ENCODE data around the gene ACADS. TPM values are rescaled to one million over a fixed set of nuclear protein-coding genes. Genes with fewer than 3 reads are reported as not detected.

Gene ACADS
- total RNA-seq, 1 donor from 2014 or later = 31.0 TPM

DNA sequence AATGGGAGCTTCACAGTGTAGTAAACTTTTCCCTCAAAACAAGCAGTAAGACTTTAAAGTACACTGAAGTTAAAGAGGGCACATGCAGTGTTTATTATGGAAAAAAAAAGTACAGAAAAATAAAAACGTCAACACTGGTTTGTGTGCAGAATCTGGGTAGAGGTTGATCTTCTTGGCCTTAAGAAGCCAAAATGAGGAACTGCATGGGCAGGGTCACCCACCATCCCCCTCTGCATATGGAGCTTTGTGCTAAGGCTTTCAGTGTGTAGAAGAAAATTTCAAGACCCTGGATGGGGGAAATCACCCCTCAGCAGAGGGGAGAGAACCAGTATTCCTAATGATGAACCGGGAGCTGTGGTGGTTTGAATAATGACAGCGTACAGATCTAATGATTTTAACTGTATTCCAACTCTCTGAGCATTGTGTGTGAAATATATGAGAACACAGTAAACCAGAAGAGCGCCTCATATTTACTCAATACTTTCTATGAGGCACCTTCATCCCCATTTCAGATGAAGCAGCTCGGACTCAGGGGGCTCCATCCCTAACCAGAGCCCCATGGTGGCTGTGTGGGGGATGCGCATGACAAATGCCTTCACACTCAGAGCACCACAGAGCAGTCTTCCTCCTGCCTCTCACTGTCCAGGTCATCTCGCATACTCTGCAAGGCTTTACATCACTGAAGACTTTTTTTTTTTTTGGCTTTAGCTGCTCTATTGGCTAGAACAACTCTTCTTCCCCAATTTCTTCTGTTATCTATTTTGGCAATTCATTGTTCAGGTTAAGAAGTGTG is 33.4 kb downstream of the ACADS start:
- no peak for DNase-seq

DNA sequence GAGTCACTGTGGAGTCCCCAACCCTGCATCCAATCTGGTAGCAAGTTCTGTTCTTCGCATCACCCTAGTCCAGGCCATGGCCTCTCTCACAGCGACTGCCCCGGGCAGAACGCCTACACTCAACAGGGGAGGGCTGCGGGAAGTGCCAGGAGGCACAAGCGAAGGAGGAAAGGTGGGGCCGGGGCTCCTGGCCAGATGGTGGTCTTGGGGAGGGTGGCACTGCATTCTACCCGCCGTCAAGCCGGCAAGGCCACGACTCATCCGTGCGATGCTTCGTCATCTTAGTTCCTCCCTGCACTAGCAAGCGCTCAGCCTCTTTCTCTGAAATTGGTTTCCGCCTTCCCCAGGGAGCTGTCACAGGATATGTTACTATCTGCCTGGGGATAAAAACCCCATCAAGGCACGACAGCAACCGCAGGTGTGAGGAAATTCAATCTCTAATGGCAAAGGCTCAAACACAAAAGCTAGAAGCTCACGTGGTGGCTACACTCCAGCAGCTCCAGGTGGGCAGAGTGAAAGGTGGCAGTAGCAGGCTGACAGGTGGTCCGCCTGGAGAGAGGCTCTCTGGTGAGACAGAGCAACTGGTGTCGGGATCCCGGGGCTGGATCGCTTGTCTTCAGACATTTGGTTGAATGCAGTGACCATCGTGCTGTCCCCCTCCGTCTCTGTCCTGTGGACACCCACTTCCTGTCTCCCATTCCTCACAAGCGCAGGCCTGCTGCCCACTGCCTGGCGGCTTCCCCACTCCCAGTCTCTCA is 34.1 kb downstream of the ACADS start:
- DNase-seq = no peak

DNA sequence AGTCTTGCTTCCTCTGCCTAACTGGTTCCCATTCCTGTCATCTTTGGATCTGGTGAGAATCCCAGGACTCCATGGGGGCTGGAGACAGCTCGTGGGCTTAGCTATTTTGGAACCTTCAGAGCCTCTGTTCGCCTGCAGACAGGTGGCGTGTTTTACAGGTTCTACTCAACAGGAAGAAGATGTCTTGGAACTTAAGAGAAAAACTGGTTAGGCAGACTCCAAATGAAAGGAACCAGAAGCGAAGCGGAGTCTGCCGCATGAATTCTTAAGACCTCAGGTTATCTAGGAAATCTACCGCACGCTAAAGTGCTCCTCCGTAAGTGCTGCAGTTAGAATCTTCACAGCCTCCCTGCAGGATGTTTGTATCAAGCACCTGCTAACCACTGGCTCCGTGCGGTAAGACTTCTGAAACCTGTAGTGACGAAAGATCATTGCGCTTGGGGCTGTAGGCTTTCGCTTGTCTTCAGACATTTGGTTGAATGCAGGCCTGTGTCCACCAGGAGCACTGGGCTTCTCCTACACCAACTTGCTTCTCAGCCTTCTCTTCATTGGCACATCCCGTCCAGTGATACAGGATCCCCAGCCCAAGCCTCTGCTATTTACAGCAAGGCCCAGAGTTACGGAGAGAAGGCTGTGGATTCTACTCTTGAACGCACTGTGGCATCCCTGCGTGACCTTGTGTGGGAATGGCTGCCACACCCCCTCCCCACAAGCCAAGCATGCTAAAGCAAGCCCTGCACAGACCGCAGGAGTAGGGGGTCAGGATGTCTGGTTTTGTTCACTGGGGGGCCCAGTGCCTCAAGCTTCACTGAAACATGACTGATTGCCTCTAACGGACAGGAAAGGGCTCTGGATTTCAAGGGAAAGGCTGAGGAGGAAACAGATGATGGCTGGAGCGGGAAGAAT is 35.0 kb downstream of the ACADS start:
- DNase-seq = no peak

DNA sequence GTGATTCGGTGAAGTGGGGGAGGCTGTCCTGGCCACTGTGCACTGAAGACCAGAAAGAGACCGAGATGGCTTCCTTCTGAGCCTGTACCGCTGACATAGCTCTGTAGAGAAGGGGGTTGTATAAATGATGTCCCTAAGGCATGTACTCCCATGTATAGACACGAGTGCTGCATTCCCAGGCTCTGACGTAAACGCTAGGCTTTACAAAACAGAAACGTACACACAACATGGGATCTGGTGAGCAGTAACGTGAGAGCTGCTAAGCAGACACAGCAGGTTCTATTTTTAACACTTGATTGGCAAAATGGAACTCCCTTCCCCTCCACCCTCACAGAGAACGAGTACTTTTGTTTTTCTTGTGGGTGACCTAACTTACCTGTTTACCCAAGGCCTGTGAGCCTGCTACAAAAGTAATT is 35.9 kb downstream of the ACADS start:
- DNase-seq = no peak

DNA sequence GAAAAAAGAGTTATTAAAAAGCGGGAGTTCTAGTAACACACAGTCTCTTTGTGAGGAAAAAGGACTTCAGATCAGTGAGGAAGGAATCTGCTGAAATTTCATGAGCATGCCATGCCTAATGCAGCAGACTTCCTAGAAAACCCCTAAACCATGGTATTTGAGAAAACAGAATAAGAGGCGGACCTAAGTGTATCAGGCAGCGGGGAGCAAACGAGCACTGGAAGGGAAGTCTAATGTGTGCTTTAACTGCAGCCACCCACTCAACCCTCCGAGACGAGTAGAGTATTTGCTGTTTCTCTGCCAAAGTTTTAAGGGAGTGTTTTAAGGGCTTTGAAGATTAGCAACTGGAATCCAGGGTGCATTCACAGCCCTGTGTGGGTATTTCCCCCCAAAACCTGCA is 36.5 kb downstream of the ACADS start:
- no peak for DNase-seq

DNA sequence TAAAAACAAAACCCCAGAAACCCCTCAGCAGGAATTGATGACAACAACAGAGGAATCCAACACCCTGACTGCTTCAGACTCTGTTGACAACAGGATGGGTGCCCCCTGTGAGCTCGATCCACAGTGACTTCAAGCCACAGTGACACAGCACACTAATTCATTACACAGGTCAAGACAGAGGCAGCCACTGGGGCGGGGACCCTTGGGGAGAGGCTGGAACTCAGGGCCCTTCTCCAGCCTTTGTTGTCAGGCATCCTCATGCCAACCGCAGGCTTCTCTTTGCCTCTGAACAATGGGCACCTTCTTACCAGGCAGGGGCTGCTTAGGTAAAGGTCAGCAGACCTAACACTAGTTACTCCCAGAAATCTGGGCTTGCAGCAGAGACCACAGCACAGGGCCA is 37.6 kb downstream of the ACADS start:
- no peak for DNase-seq

DNA sequence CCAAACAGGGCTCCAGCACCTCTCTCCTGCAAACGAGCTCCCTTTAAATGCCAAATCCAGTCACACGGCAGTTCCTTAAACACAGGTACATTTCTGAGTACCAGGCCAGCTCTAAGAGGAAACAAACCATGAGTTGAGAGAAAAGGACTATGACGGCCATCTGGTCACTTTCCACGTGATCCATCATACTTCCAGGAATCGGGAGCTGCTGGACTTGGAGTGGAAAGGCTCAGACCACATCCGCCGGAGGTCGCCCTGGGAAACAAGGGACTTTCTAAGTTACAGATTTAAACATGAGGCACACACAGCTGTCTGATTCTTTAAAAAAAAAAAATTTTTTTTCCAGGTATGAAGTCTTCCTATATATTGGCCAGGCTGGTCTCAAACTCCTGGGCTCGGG is 39.2 kb downstream of the ACADS start:
- DNase-seq = no peak

DNA sequence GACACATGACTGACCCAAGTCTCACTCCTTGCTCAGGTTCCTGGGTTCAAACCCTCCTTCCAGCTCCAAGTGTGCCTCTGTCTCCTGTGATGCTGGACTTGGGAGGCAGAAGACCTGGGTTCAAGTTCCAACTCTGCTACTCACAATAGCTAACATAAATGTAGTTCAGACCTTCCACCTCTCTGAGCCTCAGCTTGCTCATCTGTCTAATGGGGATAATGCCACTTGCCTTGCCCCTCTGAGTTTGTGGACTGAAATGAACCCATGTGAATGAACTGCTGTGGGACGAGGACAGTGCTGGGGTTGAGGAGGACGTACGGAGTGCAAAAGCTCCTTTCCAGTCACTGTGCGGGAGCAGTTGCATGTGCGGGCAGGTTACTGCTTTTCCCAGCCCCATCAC is 40.9 kb downstream of the ACADS start:
- no peak for DNase-seq

DNA sequence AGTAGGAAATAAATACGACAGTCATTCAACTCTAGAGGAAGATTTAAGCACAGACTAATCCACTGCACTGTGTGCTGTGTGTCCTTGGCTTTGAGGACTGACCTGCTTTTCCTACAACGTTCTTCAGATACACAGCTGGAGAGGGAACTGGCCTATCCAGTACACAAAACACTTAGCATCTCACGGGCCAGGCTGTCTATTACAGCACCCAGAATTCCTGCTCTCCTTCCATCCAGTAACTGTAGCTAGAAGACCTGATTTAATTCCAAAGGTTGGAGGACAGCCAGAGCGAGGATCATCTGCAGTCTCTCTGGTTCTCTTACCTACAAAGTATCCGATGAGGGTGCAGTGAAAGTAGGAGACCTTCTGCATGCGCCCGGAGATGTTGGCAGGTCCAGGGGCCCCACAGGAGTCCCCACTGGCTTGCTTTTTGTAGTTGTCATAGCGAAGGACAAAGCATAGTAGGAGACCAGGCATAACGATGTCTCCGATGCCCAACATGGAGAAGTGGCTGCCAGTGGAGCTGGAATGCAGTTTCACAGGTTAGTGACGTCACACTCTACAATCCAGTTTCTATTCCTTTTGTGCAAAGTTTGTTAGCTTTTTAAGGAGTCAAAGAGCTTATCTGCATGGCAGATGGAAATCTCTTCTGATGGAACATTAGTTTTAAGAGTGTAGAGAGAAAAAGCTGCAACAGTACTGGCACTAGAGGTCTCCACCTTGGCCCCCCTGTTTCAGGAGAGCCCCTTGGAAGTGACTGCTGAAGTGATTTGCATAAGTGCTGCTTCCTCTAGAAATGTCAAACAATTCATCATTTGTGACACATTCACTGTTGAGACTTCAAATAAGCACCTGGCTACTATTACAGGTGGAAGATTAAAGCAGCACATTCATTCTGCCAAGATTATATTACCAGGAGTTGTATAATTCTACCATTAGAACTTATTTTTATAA is 41.7 kb downstream of the ACADS start:
- DNase-seq = no peak

DNA sequence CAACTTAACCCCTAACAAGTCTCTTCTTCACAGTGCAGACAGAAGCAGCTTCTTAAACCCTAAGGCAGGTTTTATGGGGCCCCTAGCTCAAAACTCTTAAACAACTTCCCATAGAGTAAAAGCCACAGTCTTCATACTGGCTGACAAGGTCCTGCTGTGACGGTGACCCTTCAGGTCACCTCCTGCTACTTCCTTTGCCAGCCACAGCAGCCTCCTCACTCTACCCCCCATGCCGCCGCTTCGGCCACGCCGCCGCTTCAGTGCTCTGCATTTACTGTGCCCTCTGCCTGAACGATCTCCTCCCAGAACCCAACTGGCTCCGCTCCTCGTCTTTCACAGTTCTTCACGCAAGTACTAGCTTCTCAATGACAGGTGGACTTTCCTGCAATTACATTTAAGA is 45.5 kb downstream of the ACADS start:
- DNase-seq = no peak

DNA sequence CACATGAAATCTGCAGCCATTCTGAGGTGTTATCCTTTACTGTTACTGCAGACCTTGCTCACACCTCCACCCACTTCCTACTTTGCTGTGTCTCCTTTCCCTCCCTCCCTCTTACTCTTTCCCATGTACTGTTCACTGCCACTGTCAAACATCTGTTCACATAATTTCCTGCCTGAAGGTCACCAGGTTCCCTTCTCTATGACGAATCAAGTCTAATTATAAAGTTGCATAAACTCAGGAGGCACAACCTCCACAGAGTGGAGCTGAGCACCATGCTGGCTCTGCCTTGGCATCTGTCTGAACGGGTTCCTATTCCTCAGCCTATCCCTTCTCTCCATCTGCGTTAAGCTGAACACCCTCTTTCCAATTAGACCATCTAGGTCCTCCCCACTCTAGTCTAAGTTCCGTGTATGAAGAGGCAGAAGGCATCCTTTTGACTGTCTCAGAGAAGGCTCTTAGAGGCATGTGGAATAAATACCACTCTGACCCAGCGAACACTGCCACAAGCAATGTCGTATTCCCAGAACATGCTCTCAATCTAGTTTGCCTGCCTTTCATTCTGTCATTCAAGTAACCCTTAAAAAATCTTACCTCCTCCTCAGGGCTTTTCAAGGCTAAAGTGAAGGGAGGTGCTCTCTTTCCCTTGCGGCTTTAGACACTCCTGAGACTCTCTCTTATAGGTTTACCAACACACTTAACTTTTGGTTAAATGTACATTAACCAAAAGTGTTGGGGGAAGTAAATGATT is 48.7 kb downstream of the ACADS start:
- DNase-seq = peak; percentile 66

DNA sequence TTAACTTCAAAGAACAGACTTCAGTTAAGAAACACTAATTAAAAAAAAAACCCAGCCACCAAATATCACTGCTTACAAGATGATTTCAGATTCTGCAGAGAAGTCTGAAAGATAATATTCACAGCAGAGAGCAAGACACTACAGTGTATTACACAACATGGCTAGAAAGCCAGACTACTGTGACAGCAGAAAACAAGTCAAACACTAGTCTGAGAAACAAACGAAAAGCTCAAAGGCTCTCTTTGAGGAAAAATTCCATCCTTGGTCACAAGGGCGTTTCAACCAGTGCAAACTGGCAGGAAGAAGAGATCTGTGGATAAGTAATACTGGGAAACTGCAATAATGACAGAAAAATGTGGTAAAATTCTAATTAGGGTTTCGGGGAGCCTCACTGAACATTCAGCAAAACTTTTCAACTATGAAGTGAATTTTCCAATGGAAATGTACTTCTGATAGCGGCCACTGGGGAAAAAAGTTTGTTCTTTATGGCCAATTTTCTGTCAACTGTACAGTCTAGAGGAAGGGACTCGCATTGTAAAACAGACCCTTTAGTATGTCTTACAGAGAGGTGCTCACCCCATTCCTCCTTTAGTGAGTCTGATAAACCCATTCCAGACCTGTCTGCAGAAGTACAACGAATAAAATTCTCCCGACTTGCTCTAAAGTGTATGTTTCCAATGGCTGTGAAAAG is 50.4 kb downstream of the ACADS start:
- no peak for DNase-seq

DNA sequence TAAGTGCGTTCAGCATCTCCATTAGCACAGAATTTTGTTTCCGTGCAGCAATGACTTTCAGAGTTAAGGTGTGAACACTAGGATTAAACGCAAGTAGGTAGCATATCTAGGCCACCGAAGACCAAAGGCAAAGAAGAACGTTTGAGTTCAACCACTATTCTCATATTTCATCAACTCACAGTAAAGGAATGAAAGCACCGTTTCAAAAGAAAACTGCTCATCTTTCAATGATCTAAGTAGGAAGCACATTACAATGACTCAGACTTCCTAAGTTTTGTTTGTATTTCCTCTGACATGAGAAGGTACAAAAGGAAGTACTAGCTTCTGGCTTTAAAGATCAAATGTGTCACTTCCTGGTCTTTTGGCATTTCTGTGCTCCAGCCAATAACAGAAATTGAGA is 57.6 kb downstream of the ACADS start:
- DNase-seq = peak; percentile 92

DNA sequence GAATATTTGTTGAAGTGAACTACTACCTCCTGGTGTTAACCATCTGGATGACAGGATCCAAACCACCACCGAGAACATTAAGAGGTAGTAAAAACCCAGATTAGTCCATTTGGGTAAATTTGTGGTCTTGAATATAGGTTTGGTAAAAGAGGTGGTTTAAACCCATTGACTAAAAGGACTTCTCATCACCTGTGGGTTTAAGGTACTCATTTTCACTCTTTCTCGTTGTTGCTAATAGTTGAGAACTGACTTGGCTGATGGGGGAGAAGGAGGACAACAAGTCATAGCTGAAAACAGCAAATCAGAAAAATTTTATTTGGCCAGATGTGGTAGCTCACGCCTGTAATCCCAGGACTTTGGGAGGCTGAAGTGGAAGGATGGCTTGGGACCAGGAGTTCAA is 59.2 kb downstream of the ACADS start:
- DNase-seq = no peak

DNA sequence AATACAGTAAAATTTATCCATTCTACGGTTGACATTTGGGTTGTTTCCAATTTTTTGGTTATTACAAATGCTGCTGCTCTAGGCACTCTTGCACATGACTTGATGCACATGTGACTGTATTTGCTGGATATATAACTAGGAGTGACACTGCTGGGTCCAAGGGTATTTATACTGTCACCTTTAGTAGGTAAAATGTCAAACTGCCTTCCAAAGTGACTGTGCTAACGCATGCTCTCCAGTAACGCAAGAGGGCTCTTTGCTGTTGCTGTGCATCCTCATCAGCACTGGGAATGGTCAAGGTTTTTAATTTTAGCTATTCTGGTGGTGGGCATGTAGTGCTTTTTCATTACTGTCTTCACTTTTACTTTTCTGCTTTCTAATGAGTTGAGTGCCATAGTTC is 62.3 kb downstream of the ACADS start:
- no peak for DNase-seq

Other genes starting within 250 kb of the ACADS start
- 265 and 287 TPM in 2 replicates for gene DYNLL1, start 229.7 kb upstream of the ACADS start, total RNA-seq
- 30.3 and 34.9 TPM in 2 replicates for gene COQ5, start 196.7 kb upstream of the ACADS start, total RNA-seq
- 118 and 308 TPM in 2 replicates for gene RNF10, start 191.5 kb upstream of the ACADS start, total RNA-seq
- gene POP5, start 144.4 kb upstream of the ACADS start, total RNA-seq = 28.6 and 35.2 TPM in 2 replicates
- 0.17 TPM in 1 of 2 replicates, not detected in the other for gene CABP1, start 85.2 kb upstream of the ACADS start, total RNA-seq
- 46.5 and 75.1 TPM in 2 replicates for gene MLEC, start 38.7 kb upstream of the ACADS start, total RNA-seq
- gene UNC119B, start 15.4 kb upstream of the ACADS start, total RNA-seq = 22.1 and 35.1 TPM in 2 replicates
- gene SPPL3, start 178.5 kb downstream of the ACADS start, total RNA-seq = 5.6 and 7.5 TPM in 2 replicates

Data from dermis blood vessel endothelial cell (primary cell).